Measurements from ENCODE around the gene PDPN. TPM values are rescaled to one million over a fixed set of nuclear protein-coding genes. Genes with fewer than 3 reads are reported as not detected.

Gene PDPN
- total and polyA plus RNA-seq, 2 of the 8 experiments (the other 6 are each of a cell fraction or from before 2014, with no cell fraction given), result 44.7 to 169 TPM

DNA sequence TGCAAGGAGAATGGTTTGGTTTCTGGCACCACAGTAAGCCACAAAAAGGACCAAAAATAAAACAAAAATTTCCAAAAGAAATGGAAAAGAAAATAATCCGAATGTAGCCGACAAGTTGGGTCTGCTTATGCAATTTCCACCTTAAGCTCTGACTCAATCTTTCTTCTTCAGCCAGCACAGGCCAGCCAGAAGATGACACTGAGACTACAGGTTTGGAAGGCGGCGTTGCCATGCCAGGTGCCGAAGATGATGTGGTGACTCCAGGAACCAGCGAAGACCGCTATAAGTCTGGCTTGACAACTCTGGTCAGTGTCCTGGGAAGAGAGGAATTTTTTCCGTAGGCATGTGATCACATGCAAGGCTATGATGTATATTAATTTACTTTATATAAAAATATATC, 23.4 kb downstream of the PDPN start:
- 99% methylated on average over 8 of the region's 8 CpGs; no CpG with 5 or more reads in 1 of the 2 experiments for WGBS, 2 experiments (ENCODE audit: extremely low coverage in 1 of 2, insufficient coverage in 1 of 2, insufficient read length in 1 of 2, insufficient replicate concordance in 2 of 2, low coverage in 1 of 2, low lambda C conversion rate in 2 of 2, missing lambda C conversion rate in 1 of 2)
- TF ChIP-seq CTBP2 (IDR thresholded peaks at IDR 0.05; ENCODE audit: borderline replicate concordance, insufficient read depth, insufficient read length, low read length), result no peak
- TF ChIP-seq TCF12 (IDR thresholded peaks at IDR 0.05; ENCODE audit: low read depth, low read length), result no peak
- TF ChIP-seq RNF2 (IDR thresholded peaks at IDR 0.05; ENCODE audit: borderline replicate concordance, low read depth, low read length, missing control alignments, poor library complexity, severe bottlenecking), result no peak
- no peak for TF ChIP-seq RAD21 (IDR thresholded peaks at IDR 0.05 in 1 of 2, conservative IDR thresholded peaks at IDR 0.05 in 1 of 2; ENCODE audit: low read depth in 2 of 2, low read length in 2 of 2)
- TF ChIP-seq KDM4A (IDR thresholded peaks at IDR 0.05; ENCODE audit: low read depth, low read length, severe bottlenecking), result no peak
- TF ChIP-seq EP300 (IDR thresholded peaks at IDR 0.05; ENCODE audit: borderline replicate concordance in 1 of 2, low read depth in 2 of 2, low read length in 2 of 2), result no peak
- no peak for TF ChIP-seq TAF1 (IDR thresholded peaks at IDR 0.05; ENCODE audit: low read depth, low read length)
- no peak for TF ChIP-seq CHD2 (IDR thresholded peaks at IDR 0.05; ENCODE audit: low read length)
- no peak for TF ChIP-seq MAFK (IDR thresholded peaks at IDR 0.05; ENCODE audit: low read depth, low read length)
- TF ChIP-seq EZH2 (IDR thresholded peaks at IDR 0.05; ENCODE audit: low read depth, low read length, severe bottlenecking), result no peak
- TF ChIP-seq FOSL1 (IDR thresholded peaks at IDR 0.05; ENCODE audit: insufficient read depth, low read depth, low read length), result no peak
- TF ChIP-seq BCL11A (IDR thresholded peaks at IDR 0.05; ENCODE audit: low read depth in 2 of 2, low read length in 2 of 2), result no peak
- TF ChIP-seq CREB1 (IDR thresholded peaks at IDR 0.05), result no peak

More for the DNA sequence above, 23.4 kb downstream of the PDPN start:
- Histone ChIP-seq H2BK15ac (ENCODE audit: low read length) (no peak overlapping the region), H2BK5ac (ENCODE audit: low read depth, low read length) (no peak overlapping the region), H3K36me3 (ENCODE audit: control insufficient read depth in 2 of 4, insufficient read depth in 4 of 4, low read length in 3 of 4) (peaks cover 11 to 44% (median 29%) of the 10 kb centered on the region in 4 experiments), H3K18ac (ENCODE audit: extremely low read depth, low read length) (no peak overlapping the region), H2BK120ac (replicated peaks; ENCODE audit: low read depth, low read length) (no peak overlapping the region), H3K4me3 (ENCODE audit: extremely low read depth in 1 of 4, insufficient read depth in 2 of 4, low read depth in 3 of 4, low read length in 4 of 4) (no peak overlapping the region), H3K14ac (ENCODE audit: insufficient read length) (no peak overlapping the region), H3K79me2 (ENCODE audit: control insufficient read depth in 1 of 2, insufficient read depth in 2 of 2, low read length in 2 of 2) (peaks cover 4 to 36% of the 10 kb centered on the region in 2 experiments), H3K4me2 (ENCODE audit: insufficient read depth in 1 of 2, low read depth in 2 of 2, low read length in 2 of 2) (no peak overlapping the region), H3K56ac (replicated peaks; ENCODE audit: insufficient read length, low read depth, low read length) (no peak overlapping the region), H2AK5ac (ENCODE audit: low read depth, low read length) (no peak overlapping the region), H3K4ac (replicated peaks; ENCODE audit: insufficient read length, low read depth, low read length) (no peak overlapping the region), H3K23ac (ENCODE audit: insufficient read length) (no peak overlapping the region), H3K4me1 (replicated peaks in 1 of 4; ENCODE audit: control insufficient read depth in 3 of 4, insufficient read depth in 4 of 4, low read length in 3 of 4) (peaks cover 3 to 6% (median 5%) of the 10 kb centered on the region in 4 experiments; a peak in 6 of 7 replicates), H3K23me2 (ENCODE audit: low read depth, low read length) (no peaks in the 10 kb centered on the region; the same call in none of the 2 replicates), H4K5ac (ENCODE audit: insufficient read length, low read depth, low read length) (no peak overlapping the region), H3K9ac (replicated peaks in 1 of 4; ENCODE audit: extremely low read depth in 1 of 4, low read depth in 3 of 4, low read length in 3 of 4) (no peak overlapping the region), H2BK12ac (ENCODE audit: low read depth, low read length) (no peak overlapping the region), H3K79me1 (ENCODE audit: low read depth, low read length) (peaks cover 3% of the 10 kb centered on the region; the same call in 1 of the 2 replicates), H2AFZ (ENCODE audit: low read length) (no peak overlapping the region), H3K27me3 (replicated peaks in 1 of 4; ENCODE audit: control insufficient read depth in 3 of 4, extremely low read depth in 1 of 4, insufficient read depth in 3 of 4, low read length in 3 of 4) (no peaks in the 10 kb centered on the region), H4K8ac (ENCODE audit: extremely low read depth, insufficient read depth, low read length) (no peak overlapping the region), H4K20me1 (replicated peaks in 1 of 2; ENCODE audit: control insufficient read depth in 1 of 2, insufficient read depth in 2 of 2, low read length in 2 of 2) (peaks cover 2 to 7% of the 10 kb centered on the region in 2 experiments), H3K27ac (ENCODE audit: low read depth, low read length) (no peak overlapping the region), H2BK20ac (ENCODE audit: low read length) (no peak overlapping the region), H4K91ac (replicated peaks; ENCODE audit: insufficient read length, low read length) (no peak overlapping the region), H3K9me3 (ENCODE audit: insufficient read depth in 2 of 2, low read depth in 1 of 2, low read length in 1 of 2) (no peaks in the 10 kb centered on the region)
- FAIRE-seq (no peak), DNase-seq (ENCODE audit: low read depth in 1 of 2, low spot score in 2 of 2) (no peak)
- ChIA-PET CTCF (ENCODE audit: partially characterized antibody) (no interaction called here), POLR2A (ENCODE audit: partially characterized antibody) (interaction anchor here (0.5 to 1.0 kb wide), 2 partner anchors 11 to 40 kb away, joined by 3 read pairs; no protein-coding TSS in a partner anchor)
